Neural progenitor cell (in vitro differentiated cells): ENCODE results near the gene TAS2R60.

ENCODE experiments used
- EZH2 ChIP-seq: fragments of 200-600 bp; sonication (generic); IDR thresholded peaks from 2 replicates; pipeline ENCODE4 v1.6.1; 2017; ENCODE audit warnings: antibody characterized with exemption, mild to moderate bottlenecking, moderate library complexity
- EZH2phosphoT487 ChIP-seq: fragments of 200-600 bp; sonication (generic); IDR thresholded peaks from 2 replicates; pipeline ENCODE4 v1.6.1; 2017; ENCODE audit warnings: antibody characterized with exemption
- TF ChIP-seq, protein P1 (sequence below): fragments of 200-600 bp; sonication (generic); IDR thresholded peaks from 2 replicates; pipeline ENCODE4 v1.5.1; 2017; ENCODE audit warnings: antibody characterized with exemption, mild to moderate bottlenecking

DNA sequence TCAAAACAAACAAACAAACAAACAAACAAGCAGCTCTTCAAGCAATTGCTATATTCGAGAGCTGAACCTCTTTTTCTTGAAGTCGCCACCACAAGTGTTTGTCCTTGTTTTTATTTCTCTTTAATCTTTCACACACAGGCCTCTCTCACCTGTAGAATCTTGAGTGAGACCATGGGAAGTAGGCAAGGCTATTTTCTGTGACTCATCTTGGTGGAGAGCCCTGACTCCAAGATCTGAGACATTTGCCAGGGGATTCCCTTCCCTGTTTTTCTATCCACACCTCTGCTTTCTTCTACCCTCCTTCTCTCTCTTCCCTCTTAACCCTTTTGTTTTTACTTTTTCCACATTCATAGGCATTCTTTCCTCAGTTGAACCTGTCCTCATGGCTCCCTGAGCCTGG is 8.0 kb upstream of the TAS2R60 start:
- TF ChIP-seq EZH2phosphoT487 (no peak), EZH2 (no peak)
- TF ChIP-seq, protein P1, sequence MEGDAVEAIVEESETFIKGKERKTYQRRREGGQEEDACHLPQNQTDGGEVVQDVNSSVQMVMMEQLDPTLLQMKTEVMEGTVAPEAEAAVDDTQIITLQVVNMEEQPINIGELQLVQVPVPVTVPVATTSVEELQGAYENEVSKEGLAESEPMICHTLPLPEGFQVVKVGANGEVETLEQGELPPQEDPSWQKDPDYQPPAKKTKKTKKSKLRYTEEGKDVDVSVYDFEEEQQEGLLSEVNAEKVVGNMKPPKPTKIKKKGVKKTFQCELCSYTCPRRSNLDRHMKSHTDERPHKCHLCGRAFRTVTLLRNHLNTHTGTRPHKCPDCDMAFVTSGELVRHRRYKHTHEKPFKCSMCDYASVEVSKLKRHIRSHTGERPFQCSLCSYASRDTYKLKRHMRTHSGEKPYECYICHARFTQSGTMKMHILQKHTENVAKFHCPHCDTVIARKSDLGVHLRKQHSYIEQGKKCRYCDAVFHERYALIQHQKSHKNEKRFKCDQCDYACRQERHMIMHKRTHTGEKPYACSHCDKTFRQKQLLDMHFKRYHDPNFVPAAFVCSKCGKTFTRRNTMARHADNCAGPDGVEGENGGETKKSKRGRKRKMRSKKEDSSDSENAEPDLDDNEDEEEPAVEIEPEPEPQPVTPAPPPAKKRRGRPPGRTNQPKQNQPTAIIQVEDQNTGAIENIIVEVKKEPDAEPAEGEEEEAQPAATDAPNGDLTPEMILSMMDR: no peak
